Fibroblast of the aortic adventitia (primary cell): ENCODE data around the gene SYF2. TPM values are rescaled to one million over a fixed set of nuclear protein-coding genes. Genes with fewer than 3 reads are reported as not detected.

Experiments
- DNase-seq: peaks from one replicate; pipeline ENCODE4 v3.0.0-alpha.2; 2010; ENCODE audit warnings: low read depth
- H3K4me3 ChIP-seq: 2 replicates; pipeline ENCODE4 v1.5.1; 2011; ENCODE audit warnings: low read depth, mild to moderate bottlenecking, control low read depth, low read length, moderate library complexity
- total RNA-seq: library from RNA; depleted of rRNA; stranded (reverse); fragments of >200 nt; gene quantifications from 2 replicates; pipeline ENCODE4 v1.2.3, GENCODE V29; 2012; ENCODE audit warnings: low replicate concordance
- TF ChIP-seq, protein P1 (sequence below): IDR thresholded peaks from 2 replicates; pipeline ENCODE4 v1.5.1; 2011; ENCODE audit warnings: mild to moderate bottlenecking, low read length, control low read depth, inconsistent platforms; ENCODE audit not compliant: insufficient read depth

The SYF2 gene
- total RNA-seq, 1 donor = 44.7 TPM

DNA sequence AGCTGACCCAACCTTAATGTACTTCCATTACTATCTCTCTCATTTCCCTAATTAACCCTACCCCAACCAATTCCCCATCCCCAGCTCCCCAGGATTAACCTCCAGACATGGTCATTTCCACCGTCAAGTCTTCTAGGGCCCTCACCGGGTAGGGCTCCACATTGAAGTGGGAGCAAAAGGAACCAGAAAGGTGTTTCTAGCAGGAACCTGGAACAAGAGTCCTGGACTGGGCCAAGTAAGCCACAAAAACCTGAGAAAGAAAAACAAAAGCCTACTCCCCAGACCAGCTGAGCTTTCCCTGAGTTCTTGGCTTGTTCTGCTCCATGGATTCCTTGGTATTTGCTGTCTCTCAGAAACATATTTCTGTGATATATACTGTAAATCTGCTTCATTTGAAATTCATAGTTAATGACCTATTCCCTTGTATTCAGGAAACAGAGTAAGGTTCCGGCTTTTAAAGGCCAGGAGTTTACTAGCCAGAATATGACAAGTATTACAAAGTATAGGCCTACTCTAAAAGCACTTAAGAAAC lies 58.4 kb downstream of the SYF2 start:
- TF ChIP-seq, protein P1, sequence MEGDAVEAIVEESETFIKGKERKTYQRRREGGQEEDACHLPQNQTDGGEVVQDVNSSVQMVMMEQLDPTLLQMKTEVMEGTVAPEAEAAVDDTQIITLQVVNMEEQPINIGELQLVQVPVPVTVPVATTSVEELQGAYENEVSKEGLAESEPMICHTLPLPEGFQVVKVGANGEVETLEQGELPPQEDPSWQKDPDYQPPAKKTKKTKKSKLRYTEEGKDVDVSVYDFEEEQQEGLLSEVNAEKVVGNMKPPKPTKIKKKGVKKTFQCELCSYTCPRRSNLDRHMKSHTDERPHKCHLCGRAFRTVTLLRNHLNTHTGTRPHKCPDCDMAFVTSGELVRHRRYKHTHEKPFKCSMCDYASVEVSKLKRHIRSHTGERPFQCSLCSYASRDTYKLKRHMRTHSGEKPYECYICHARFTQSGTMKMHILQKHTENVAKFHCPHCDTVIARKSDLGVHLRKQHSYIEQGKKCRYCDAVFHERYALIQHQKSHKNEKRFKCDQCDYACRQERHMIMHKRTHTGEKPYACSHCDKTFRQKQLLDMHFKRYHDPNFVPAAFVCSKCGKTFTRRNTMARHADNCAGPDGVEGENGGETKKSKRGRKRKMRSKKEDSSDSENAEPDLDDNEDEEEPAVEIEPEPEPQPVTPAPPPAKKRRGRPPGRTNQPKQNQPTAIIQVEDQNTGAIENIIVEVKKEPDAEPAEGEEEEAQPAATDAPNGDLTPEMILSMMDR = no peak
- DNase-seq = no peak
- no peak overlapping the region for H3K4me3 ChIP-seq

Other genes with a start within 250 kb of the SYF2 start
- gene RSRP1, start 15.0 kb upstream of the SYF2 start, total RNA-seq = 51.2 and 174 TPM in 2 replicates
- not detected in 2 replicates for gene RHD, start 40.0 kb upstream of the SYF2 start, total RNA-seq
- 161 and 206 TPM in 2 replicates for gene TMEM50A, start 105.8 kb upstream of the SYF2 start, total RNA-seq
- gene RHCE, start 188.3 kb upstream of the SYF2 start, total RNA-seq = 0.27 and 0.33 TPM in 2 replicates
- 17.3 and 23.4 TPM in 2 replicates for gene MACO1, start 198.4 kb upstream of the SYF2 start, total RNA-seq